Epithelial cell of alveolus of lung (primary cell): ENCODE data around the gene ARFGAP2. TPM values are rescaled to one million over a fixed set of nuclear protein-coding genes. Genes with fewer than 3 reads are reported as not detected.

Experiments used
- total RNA-seq: library from RNA; depleted of rRNA; stranded (reverse); fragments of >200 nt; gene quantifications from 2 replicates; pipeline ENCODE4 v1.2.1, GENCODE V29; 2015

Gene ARFGAP2
- total RNA-seq: 81.2 and 107 TPM in 2 replicates

GRCh38 chr11:47176328-47177228, at the start of gene ARFGAP2:
Gene ARFGAP2, minus strand, starts transcription at chr11:47176879. Its CDS starts 26 bp downstream, at chr11:47176853.

GRCh38 chr11:47186076-47186699, 9.5 kb upstream of the ARFGAP2 start, which contains the start of gene PACSIN3:
Gene PACSIN3, minus strand, starts transcription at chr11:47186434. Its CDS starts 3,707 bp downstream, at chr11:47182727.

Other genes with a start within 250 kb of the ARFGAP2 start
- gene CSTPP1, start 240.1 kb downstream of the ARFGAP2 start, total RNA-seq: 34.1 and 38.4 TPM in 2 replicates
- gene PACSIN3, start 9.6 kb upstream of the ARFGAP2 start, total RNA-seq: 39.3 and 42.2 TPM in 2 replicates
- gene DDB2, start 38.1 kb upstream of the ARFGAP2 start, total RNA-seq: 33.4 and 49.7 TPM in 2 replicates
- gene ACP2, start 71.9 kb upstream of the ARFGAP2 start, total RNA-seq: 49.5 and 93.3 TPM in 2 replicates
- 32.5 and 72.8 TPM in 2 replicates for gene NR1H3, start 81.1 kb upstream of the ARFGAP2 start, total RNA-seq
- gene MADD, start 93.3 kb upstream of the ARFGAP2 start, total RNA-seq: 14.4 and 33.1 TPM in 2 replicates
- not detected in 2 replicates for gene MYBPC3, start 175.8 kb upstream of the ARFGAP2 start, total RNA-seq
- gene SPI1, start 201.7 kb upstream of the ARFGAP2 start, total RNA-seq: not detected in 2 replicates
- gene SLC39A13, start 231.7 kb upstream of the ARFGAP2 start, total RNA-seq: 111 and 118 TPM in 2 replicates
- gene PSMC3, start 249.6 kb upstream of the ARFGAP2 start, total RNA-seq: 105 and 200 TPM in 2 replicates